Activated T-helper 2 cell treated with anti-CD3 and anti-CD28 coated beads, Interferon-gamma antibody, Interleukin-2, Interleukin-4, amounts not matched to agents 10 μg/mL and 5 μg/mL and 100 μg/mL, durations not matched to agents 14 hours and 24 hours and 36 hours (primary cell): ENCODE measurements around the gene RANBP3. TPM values are rescaled to one million over a fixed set of nuclear protein-coding genes. Genes with fewer than 3 reads are reported as not detected.
A peak's percentile ranks its signal among the peaks of the same experiment; 100 is the strongest.
"Not testable (repeated sequence)": the region's sequence is repeated elsewhere in the genome, so short reads cannot be mapped to it uniquely, and the experiment has no call there.

ENCODE experiments used
- DNase-seq: peaks from one replicate; pipeline ENCODE4 v3.0.0; 2021; ENCODE audit warnings: low spot score
- H3K27ac Mint-ChIP-seq: one replicate; pipeline ENCODE4 v1.8.0; 2021; ENCODE audit warnings: mixed read lengths
- H3K27me3 Mint-ChIP-seq: one replicate; pipeline ENCODE4 v1.8.0; 2021; ENCODE audit warnings: low read depth, mixed read lengths
- H3K36me3 Mint-ChIP-seq: one replicate; pipeline ENCODE4 v1.8.0; 2021; ENCODE audit warnings: low read depth, mixed read lengths
- H3K4me1 Mint-ChIP-seq: one replicate; pipeline ENCODE4 v1.8.0; 2021; ENCODE audit warnings: low read depth, mixed read lengths
- H3K4me3 Mint-ChIP-seq: one replicate; pipeline ENCODE4 v1.8.0; 2021; ENCODE audit warnings: low read depth, mild to moderate bottlenecking, moderate library complexity, mixed read lengths
- H3K9me3 Mint-ChIP-seq: one replicate; pipeline ENCODE4 v1.8.0; 2021; ENCODE audit warnings: mixed read lengths
- intact Hi-C: fragments of 100-400 bp; cut with micrococcal nuclease; formaldehyde crosslinking; loops from one replicate; pipeline ENCODE4 v1.15.1; 2023
- total RNA-seq: library from RNA; stranded (reverse); gene quantifications from 2 replicates; pipeline ENCODE4 v1.2.3, GENCODE V29; 2022

RANBP3 gene
- total RNA-seq, 1 donor from 2014 or later = 98.2 TPM

DNA sequence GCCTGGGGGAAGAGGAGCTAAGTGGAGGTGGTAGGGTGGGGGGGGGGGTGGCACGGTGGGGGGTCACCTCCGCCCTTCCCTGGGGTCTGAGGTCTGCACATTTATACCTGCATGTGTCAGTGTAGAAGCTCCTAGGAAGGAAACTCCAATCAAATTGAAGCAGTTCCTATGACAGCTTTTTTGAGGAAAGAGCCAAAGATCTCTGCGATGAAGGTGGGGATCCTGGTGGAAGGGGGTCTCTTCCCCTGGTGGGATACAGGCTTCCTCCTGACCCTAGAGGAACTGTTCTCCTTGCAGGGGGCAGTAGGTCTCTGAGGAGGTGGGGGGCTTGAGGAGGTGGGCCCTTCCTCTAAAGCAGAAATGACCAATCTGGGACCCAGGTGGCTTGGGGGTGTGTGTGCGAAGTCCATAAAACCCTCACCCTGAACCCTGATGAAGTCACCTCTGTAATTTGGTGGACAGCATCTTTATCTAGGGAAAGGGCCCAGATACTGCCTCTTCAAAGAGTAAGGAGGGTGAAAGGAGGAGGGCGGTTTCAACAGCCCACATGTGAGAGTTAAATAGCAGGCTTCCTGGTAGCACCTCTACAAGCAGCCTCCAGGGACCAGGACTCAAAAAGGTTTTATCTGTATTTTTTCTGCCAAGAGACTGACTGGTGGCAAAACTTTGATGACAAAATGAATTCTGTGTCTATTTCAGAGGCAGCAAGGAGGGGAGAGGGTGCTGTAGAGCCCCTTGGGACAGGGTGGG, 12.9 kb downstream of the RANBP3 start:
- Mint-ChIP-seq H3K4me3 (no peak overlapping the region), H3K27ac (peak overlapping the region; percentile 1), H3K4me1 (peaks cover 53% of the 10 kb centered on the region), H3K9me3 (no peaks in the 10 kb centered on the region), H3K36me3 (peaks cover 23% of the 10 kb centered on the region), H3K27me3 (no peaks in the 10 kb centered on the region)
- no peak for DNase-seq
- intact Hi-C loops = loop anchor here (10.0 kb wide), 1 partner anchor 160 kb away; the partner anchor contains the start of gene NRTN

DNA sequence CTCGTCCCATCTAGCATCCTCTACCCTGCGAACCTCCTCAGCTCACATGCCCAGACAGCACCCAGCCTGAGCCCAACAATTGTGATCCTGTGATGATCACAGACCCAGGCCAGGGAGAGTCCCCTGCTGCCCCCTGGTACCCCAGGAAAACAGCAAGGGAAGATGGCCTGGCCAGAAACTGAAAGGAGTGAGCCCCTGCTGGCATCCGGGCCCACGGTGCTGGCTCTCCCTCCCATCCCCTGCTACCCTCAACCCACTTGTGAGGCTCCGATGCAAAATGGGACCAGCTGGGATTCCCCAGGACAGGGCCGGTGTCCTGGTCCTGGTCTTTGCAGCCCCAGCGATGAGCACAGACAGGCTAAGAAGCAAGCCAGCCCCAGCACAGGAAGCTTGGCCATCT, 14.1 kb downstream of the RANBP3 start:
- DNase-seq = no peak
- H3K9me3 Mint-ChIP-seq = no peaks in the 10 kb centered on the region
- H3K27ac Mint-ChIP-seq = peak overlapping the region; percentile 83
- H3K27me3 Mint-ChIP-seq = no peaks in the 10 kb centered on the region
- H3K4me1 Mint-ChIP-seq = peaks cover 55% of the 10 kb centered on the region
- intact Hi-C loops = loop anchor here (10.0 kb wide), 1 partner anchor 159 kb away; the partner anchor contains the start of gene NRTN
- H3K36me3 Mint-ChIP-seq = peaks cover 23% of the 10 kb centered on the region
- no peak overlapping the region for H3K4me3 Mint-ChIP-seq

- DNase-seq = not testable (repeated sequence)
- intact Hi-C loops = loop anchor here (10.0 kb wide), 1 partner anchor 158 kb away; the partner anchor contains the start of gene NRTN
Measured at GRCh38 chr19:5963259-5963658, 14.7 kb downstream of the RANBP3 start.

DNA sequence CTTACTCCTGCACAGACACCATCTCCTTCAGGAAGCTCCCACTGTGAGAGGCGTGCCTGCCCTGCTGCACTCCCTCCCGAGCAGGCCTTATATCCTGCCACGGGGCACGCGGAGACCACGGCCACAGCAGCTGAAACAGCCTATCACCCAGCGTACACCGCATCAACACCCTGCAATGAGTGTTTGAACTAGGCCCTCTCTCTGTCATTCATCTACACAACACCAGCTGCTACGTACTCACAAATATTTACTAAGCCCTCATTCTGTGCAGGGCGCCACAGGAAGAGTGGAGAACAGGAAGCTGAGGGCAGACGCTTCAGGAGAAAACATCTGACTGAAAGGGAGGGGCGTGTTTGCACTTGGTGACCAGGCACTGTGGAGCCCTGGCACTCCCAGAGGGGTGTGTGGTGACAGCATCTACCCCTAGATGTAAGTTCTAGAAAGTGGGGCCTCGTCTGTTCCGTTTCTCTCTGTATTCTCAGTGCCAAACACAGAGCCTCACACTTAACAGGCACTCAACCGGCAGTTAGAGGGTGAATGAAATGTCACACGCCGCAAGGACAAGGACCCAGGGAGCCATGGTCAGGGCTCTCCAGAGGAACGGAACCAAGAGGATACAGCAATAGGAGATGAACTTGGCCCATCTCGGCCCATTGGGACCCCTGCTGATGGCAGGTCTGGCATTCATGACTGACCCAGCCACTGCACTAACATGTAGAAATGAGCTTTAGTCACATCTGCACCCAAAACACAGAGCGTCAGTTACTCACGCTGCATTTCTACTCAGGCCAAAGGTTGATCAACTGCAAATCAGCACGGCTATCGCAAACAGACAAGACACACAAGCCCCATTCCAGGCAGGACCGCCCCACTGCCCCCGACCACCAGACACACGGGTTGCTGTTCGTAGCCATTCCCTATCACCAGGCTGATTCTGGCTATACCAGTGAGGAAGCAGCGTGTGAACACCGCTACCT, 15.7 kb downstream of the RANBP3 start:
- intact Hi-C loops = loop anchor here (1.0 to 10.0 kb wide), 2 partner anchors 8 to 157 kb away; partner anchors contain the start of gene NRTN
- H3K4me1 Mint-ChIP-seq = peaks cover 43% of the 10 kb centered on the region
- H3K36me3 Mint-ChIP-seq = peaks cover 19% of the 10 kb centered on the region

More at GRCh38 chr19:5963259-5963658, 14.7 kb downstream of the RANBP3 start:
- H3K9me3 Mint-ChIP-seq, H3K27me3 Mint-ChIP-seq, H3K4me3 Mint-ChIP-seq: not testable (repeated sequence)
- H3K36me3 Mint-ChIP-seq = peaks cover 20% of the 10 kb centered on the region
- H3K4me1 Mint-ChIP-seq = peaks cover 49% of the 10 kb centered on the region
- H3K27ac Mint-ChIP-seq = peak overlapping the region; percentile 83

DNA sequence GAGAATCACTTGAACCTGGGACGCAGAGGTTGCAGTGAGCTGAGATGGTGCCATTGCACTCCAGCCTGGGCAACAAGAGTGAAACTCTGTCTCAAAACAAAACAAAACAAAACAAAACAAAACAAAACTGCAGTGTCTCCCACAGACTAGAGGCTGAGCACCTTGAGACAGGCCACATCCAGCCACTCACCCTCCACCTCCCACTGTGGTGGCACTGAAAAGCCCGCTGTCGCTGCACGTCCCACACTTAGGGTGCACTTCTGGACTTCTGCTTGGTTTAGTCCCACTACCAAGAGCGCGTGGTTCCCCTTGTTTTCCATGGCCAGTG, 16.3 kb downstream of the RANBP3 start:
- not testable (repeated sequence) for DNase-seq
- intact Hi-C loops = loop anchor here (10.0 kb wide), 1 partner anchor 157 kb away; the partner anchor contains the start of gene NRTN

More for the DNA sequence above, 15.7 kb downstream of the RANBP3 start:
- no peaks in the 10 kb centered on the region for H3K9me3 Mint-ChIP-seq
- H3K4me3 Mint-ChIP-seq = peak overlapping the region; percentile 69
- peak; percentile 70 for DNase-seq
- H3K27me3 Mint-ChIP-seq = no peaks in the 10 kb centered on the region
- peak overlapping the region; percentile 83 for H3K27ac Mint-ChIP-seq

DNA sequence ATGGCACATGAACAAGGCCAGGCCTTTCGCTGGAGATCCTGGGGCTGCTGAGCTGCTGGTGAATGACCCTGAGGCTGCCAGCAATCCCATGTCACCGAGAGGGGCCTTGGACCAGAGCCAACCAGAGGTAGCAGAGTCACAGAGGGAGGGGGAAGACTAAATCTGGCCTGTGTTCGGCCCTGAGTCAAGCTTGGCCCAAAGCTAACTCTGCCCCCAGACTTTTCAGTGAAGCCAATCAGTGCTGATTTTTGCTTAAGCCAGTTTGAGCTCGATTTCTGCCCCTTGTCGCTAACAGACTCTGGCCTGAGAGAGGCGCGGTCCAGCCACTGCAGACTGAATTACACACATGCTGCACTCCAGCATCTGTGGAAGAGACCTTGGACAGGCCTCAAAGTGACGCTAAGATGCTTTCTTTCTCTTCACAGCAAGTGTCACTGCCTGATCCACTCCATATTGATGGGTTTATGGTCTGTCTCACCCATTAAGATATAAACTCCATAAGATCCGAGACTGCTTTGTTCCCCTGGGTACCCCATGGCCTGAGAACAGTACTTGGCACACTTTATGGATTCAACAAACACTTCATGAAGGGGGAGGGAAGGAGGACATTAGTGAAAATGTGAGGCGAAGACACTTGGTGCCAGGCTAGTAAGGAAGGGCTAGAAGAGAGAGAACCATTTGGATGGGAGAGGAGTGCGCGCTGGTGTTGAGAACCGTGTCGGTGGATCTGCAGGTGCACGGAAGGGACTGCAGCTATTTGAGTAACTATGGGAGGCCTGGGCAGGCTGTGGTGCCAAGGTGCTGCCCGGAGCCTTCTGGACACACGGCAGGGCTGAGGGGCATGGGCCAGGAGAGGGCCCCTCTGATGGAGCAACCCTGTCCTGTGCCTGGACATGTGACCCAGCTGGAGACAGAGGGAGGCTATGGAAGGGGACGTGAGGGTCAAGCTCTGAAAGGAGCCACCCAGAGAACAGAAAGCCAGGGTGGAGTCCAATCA, 17.6 kb downstream of the RANBP3 start:
- no peak for DNase-seq
- Mint-ChIP-seq H3K27ac (peak overlapping the region; percentile 63), H3K4me3 (peak overlapping the region; percentile 7), H3K9me3 (no peaks in the 10 kb centered on the region), H3K36me3 (peaks cover 12% of the 10 kb centered on the region), H3K4me1 (peaks cover 45% of the 10 kb centered on the region), H3K27me3 (no peaks in the 10 kb centered on the region)
- intact Hi-C loops = loop anchor here (10.0 kb wide), 1 partner anchor 156 kb away; the partner anchor contains the start of gene NRTN

More for the DNA sequence above, 16.3 kb downstream of the RANBP3 start:
- Mint-ChIP-seq H3K4me1 (peaks cover 43% of the 10 kb centered on the region), H3K27ac (peak overlapping the region; percentile 83), H3K4me3 (peak overlapping the region; percentile 69), H3K36me3 (peaks cover 18% of the 10 kb centered on the region)
- not testable (repeated sequence) for H3K9me3 Mint-ChIP-seq, H3K27me3 Mint-ChIP-seq

GRCh38 chr19:5959260-5960004, 18.5 kb downstream of the RANBP3 start:
- Mint-ChIP-seq H3K9me3 (no peaks in the 10 kb centered on the region), H3K27ac (peak overlapping the region; percentile 25)
- intact Hi-C loops = loop anchor here (10.0 kb wide), 1 partner anchor 155 kb away; the partner anchor contains the start of gene NRTN

DNA sequence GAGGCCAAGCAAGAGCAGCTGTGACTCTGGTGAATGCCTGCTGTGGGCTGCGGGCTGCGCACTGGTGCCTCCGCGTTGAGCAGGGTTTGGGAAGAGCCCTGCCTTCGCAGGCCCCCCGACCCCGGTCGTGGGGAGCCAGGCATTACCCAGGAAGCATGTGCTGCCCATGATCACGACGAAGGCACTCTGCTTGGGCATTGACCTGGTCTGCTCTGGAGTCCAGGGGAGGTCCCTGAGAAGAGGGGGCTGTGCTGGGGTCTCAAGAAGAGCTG, 19.2 kb downstream of the RANBP3 start:
- Mint-ChIP-seq H3K4me1 (peaks cover 48% of the 10 kb centered on the region), H3K4me3 (no peak overlapping the region), H3K27me3 (no peaks in the 10 kb centered on the region), H3K9me3 (no peaks in the 10 kb centered on the region), H3K36me3 (peaks cover 14% of the 10 kb centered on the region), H3K27ac (peak overlapping the region; percentile 25)
- DNase-seq = no peak
- intact Hi-C loops = no loop called here

More at GRCh38 chr19:5959260-5960004, 18.5 kb downstream of the RANBP3 start:
- Mint-ChIP-seq H3K4me3 (no peak overlapping the region), H3K27me3 (no peaks in the 10 kb centered on the region), H3K4me1 (peaks cover 44% of the 10 kb centered on the region), H3K36me3 (peaks cover 11% of the 10 kb centered on the region)
- DNase-seq = no peak

DNA sequence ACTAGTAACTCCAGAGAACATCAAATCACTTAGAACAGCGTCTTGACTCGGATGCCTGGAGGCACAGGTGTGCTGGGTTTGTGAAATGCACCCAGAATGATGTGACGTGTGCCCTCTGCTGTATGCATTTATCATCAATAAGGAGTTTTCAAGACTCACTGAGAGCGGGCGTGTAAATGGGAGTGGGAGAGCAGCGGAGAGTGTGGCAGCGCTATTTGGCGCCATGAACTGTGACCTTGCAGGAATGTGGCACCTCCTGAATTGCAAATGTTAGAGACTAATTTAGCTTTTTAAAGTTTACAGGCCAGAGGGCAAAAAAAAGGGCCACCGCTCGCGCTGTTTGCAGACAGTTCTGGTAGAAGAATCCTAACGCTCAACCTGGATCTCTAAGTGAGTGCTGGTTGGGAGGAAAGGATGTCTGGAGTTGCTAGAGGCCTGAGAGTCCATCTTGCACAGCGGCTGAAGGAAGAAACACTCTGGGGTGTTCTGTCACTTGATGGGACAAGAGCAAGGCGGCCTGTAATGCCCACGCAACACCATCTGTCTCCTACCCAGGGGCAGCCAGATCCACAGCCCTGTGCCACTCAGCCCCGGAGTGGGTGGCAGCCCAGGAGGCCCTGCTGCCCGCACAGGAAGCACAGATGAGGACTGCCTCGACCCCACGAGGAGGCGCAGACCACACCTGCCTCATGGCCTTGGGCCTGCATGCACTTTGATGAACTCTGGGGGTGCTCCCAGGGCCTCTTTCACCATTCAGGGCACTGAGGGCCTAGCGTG, 19.7 kb downstream of the RANBP3 start:
- Mint-ChIP-seq H3K4me1 (peaks cover 50% of the 10 kb centered on the region), H3K27ac (no peak overlapping the region), H3K27me3 (no peaks in the 10 kb centered on the region), H3K9me3 (no peaks in the 10 kb centered on the region), H3K4me3 (no peak overlapping the region), H3K36me3 (peaks cover 14% of the 10 kb centered on the region)
- intact Hi-C loops = no loop called here
- DNase-seq = no peak

DNA sequence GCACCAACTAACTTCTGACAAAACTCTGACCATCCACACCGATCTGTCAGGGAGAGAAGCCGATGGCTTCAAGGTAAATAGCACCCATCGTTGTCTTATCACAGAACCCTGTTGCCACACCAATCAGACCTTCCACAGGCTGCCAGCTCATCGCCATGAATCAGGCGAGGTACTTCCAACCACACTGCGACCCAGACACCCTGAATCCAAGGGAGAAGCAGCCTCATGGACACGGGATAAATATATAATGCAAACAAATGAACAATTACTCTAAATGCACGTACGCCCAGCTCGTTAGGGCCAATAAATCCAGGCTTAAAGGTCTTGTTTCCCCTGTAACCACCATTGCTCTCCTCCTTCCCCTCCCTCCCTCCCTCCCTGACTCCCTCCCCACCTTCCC, 20.8 kb downstream of the RANBP3 start:
- Mint-ChIP-seq H3K9me3 (no peaks in the 10 kb centered on the region), H3K27ac (no peak overlapping the region), H3K27me3 (no peaks in the 10 kb centered on the region), H3K36me3 (peaks cover 22% of the 10 kb centered on the region), H3K4me3 (no peak overlapping the region), H3K4me1 (peaks cover 49% of the 10 kb centered on the region)
- no peak for DNase-seq
- intact Hi-C loops = no loop called here

GRCh38 chr19:5956728-5957127, 21.2 kb downstream of the RANBP3 start:
- Mint-ChIP-seq H3K36me3 (peaks cover 26% of the 10 kb centered on the region), H3K27ac (no peak overlapping the region), H3K27me3 (no peaks in the 10 kb centered on the region), H3K9me3 (no peaks in the 10 kb centered on the region), H3K4me3 (no peak overlapping the region), H3K4me1 (peaks cover 47% of the 10 kb centered on the region)
- no peak for DNase-seq
- intact Hi-C loops = no loop called here
